ENCODE results near the gene ZNF850.
A peak's percentile ranks its signal among the peaks of the same experiment; 100 is the strongest.
"Not testable (repeated sequence)": the region's sequence is repeated elsewhere in the genome, so short reads cannot be mapped to it uniquely, and the experiment has no call there.

The ZNF850 gene

GRCh38 chr19:36772311-36773222, at the start of gene ZNF850:
TSS of gene ZNF850 (minus strand) at chr19:36772807. CDS start at chr19:36762606, 10,201 bp downstream.
- peak; percentile 88 for DNase-seq (ENCODE audit: low spot score)

- no peak for DNase-seq (ENCODE audit: low spot score)
These were observed 49.2 kb upstream of the ZNF850 start for GRCh38 chr19:36821758-36822157.

- DNase-seq (ENCODE audit: low spot score) = no peak
These were observed 46.6 kb upstream of the ZNF850 start for GRCh38 chr19:36819130-36819630.

GRCh38 chr19:36807029-36807428, 34.4 kb upstream of the ZNF850 start:
- DNase-seq (ENCODE audit: low spot score) = no peak

- no peak for DNase-seq (ENCODE audit: low spot score)
These were observed 32.8 kb upstream of the ZNF850 start for GRCh38 chr19:36805364-36805763.

GRCh38 chr19:36797786-36798108, 25.1 kb upstream of the ZNF850 start:
- no peak for DNase-seq (ENCODE audit: low spot score)

- DNase-seq (ENCODE audit: low spot score) = no peak
These were observed 24.0 kb upstream of the ZNF850 start for GRCh38 chr19:36796714-36796992.

- DNase-seq (ENCODE audit: low spot score) = not testable (repeated sequence)
These were observed 19.0 kb upstream of the ZNF850 start for GRCh38 chr19:36791420-36792141.

- DNase-seq (ENCODE audit: low spot score) = no peak
These were observed 3.2 kb upstream of the ZNF850 start for GRCh38 chr19:36775768-36776167.

GRCh38 chr19:36773223-36773579, 594 bp upstream of the ZNF850 start:
- no peak for DNase-seq (ENCODE audit: low spot score)

- DNase-seq (ENCODE audit: low spot score) = no peak
These were observed 1.1 kb downstream of the ZNF850 start for GRCh38 chr19:36771261-36772231.

GRCh38 chr19:36750066-36750691, 22.4 kb downstream of the ZNF850 start:
- no peak for DNase-seq (ENCODE audit: low spot score)

- not testable (repeated sequence) for DNase-seq (ENCODE audit: low spot score)
These were observed 23.0 kb downstream of the ZNF850 start for GRCh38 chr19:36749613-36750012.

- no peak for DNase-seq (ENCODE audit: low spot score)
These were observed 24.0 kb downstream of the ZNF850 start for GRCh38 chr19:36748431-36749275.

GRCh38 chr19:36747750-36748149, 24.9 kb downstream of the ZNF850 start:
- DNase-seq (ENCODE audit: low spot score) = no peak

GRCh38 chr19:36745870-36746269, 26.7 kb downstream of the ZNF850 start:
- no peak for DNase-seq (ENCODE audit: low spot score)

GRCh38 chr19:36736166-36736565, 36.4 kb downstream of the ZNF850 start:
- DNase-seq (ENCODE audit: low spot score) = not testable (repeated sequence)

- no peak for DNase-seq (ENCODE audit: low spot score)
These were observed 52.7 kb downstream of the ZNF850 start for GRCh38 chr19:36719687-36720556.

GRCh38 chr19:36709423-36709822, 63.2 kb downstream of the ZNF850 start:
- DNase-seq (ENCODE audit: low spot score) = no peak

- DNase-seq (ENCODE audit: low spot score) = no peak
These were observed 65.5 kb downstream of the ZNF850 start for GRCh38 chr19:36707134-36707533.

Measured in SW480 (cell line).